Endothelial cell of umbilical vein (primary cell): ENCODE data around the gene ASPHD2. TPM values are rescaled to one million over a fixed set of nuclear protein-coding genes. Genes with fewer than 3 reads are reported as not detected.

Experiments used
- BruUV-seq: library from RNA; stranded (reverse); fragments of 400-500 nt; replicated peaks from 2 replicates; lab custom pipeline; 2021; lab: Mats Ljungman, UMichigan
- CTCF ChIA-PET: fragments of 300-600, 350-600 bp; sonication (Branson Sonifier 250); formaldehyde crosslinking; loops from one replicate; lab custom pipeline; 2021; ENCODE audit warnings: antibody characterized with exemption, inconsistent platforms; lab: Charles Lee
- POLR2A ChIA-PET: fragments of 300-600, 350-600 bp; sonication (Branson Sonifier 250); formaldehyde crosslinking; loops from one replicate; lab custom pipeline; 2021; ENCODE audit warnings: antibody characterized with exemption, inconsistent platforms; lab: Charles Lee
- DNase-seq: peaks from one replicate; pipeline ENCODE4 v3.0.0-alpha.2; 2011; ENCODE audit warnings: low read depth, low spot score
- FAIRE-seq: peaks from 2 replicates; lab custom pipeline; 2011; peaks lifted over from hg19 to GRCh38; lab: Jason Lieb, UNC
- H2AFZ ChIP-seq: 2 replicates; pipeline ENCODE4 v1.6.0; 2012; ENCODE audit warnings: low read depth, low read length, control low read depth, inconsistent platforms
- H3K27ac ChIP-seq: 2 replicates; pipeline ENCODE4 v1.5.1; 2011; ENCODE audit warnings: low read depth, mild to moderate bottlenecking, control low read depth, low read length, moderate library complexity; ENCODE audit not compliant: insufficient read depth
- H3K27me3 ChIP-seq, 2 experiments: 2 replicates each; pipeline versions ENCODE4 v1.6.0 to v1.6.1; 2011; ENCODE audit warnings: low read length in 2 of 2, mixed read lengths in 1 of 2; ENCODE audit not compliant: control insufficient read depth in 2 of 2, insufficient read depth in 2 of 2
- H3K36me3 ChIP-seq, 2 experiments: 2 replicates in 1 of 2; 3 replicates in 1 of 2; pipeline ENCODE4 v1.5.1; 2011; ENCODE audit warnings: low read length in 2 of 2, mild to moderate bottlenecking in 1 of 2, moderate library complexity in 1 of 2; ENCODE audit not compliant: control insufficient read depth in 2 of 2, insufficient read depth in 2 of 2; ENCODE audit errors: extremely low read depth in 1 of 2
- H3K4me1 ChIP-seq: 3 replicates; pipeline ENCODE4 v1.5.1; 2011; ENCODE audit warnings: mild to moderate bottlenecking, low read length; ENCODE audit not compliant: control insufficient read depth, insufficient read depth; ENCODE audit errors: extremely low read depth
- H3K4me2 ChIP-seq: 2 replicates; pipeline ENCODE4 v1.6.1; 2011; ENCODE audit warnings: low read length, control low read depth, mixed read lengths; ENCODE audit not compliant: insufficient read depth
- H3K4me3 ChIP-seq, 3 experiments: fragments of 200-600 bp in 1 of 3; sonication (generic), shearing (Covaris generic) in 1 of 3; replicated peaks in 1 of 3; 2 replicates each; pipeline ENCODE4 v1.5.1; 2011 to 2016; ENCODE audit warnings: control low read depth in 3 of 3, low read length in 3 of 3, mild to moderate bottlenecking in 2 of 3, inconsistent platforms in 1 of 3, low read depth in 1 of 3, moderate library complexity in 1 of 3; ENCODE audit not compliant: insufficient read depth in 1 of 3
- H3K79me2 ChIP-seq: 2 replicates; pipeline ENCODE4 v1.6.0; 2012; ENCODE audit warnings: low read length, inconsistent platforms; ENCODE audit not compliant: control insufficient read depth, insufficient read depth
- H3K9ac ChIP-seq: replicated peaks from 2 replicates; pipeline ENCODE3; 2011; ENCODE audit warnings: low read length, control low read depth; ENCODE audit not compliant: insufficient read depth; ENCODE audit errors: extremely low read depth
- H3K9me1 ChIP-seq: replicated peaks from 3 replicates; pipeline ENCODE4 v1.6.0; 2011; ENCODE audit warnings: mild to moderate bottlenecking, low read length; ENCODE audit not compliant: control insufficient read depth, insufficient read depth; ENCODE audit errors: extremely low read depth
- H3K9me3 ChIP-seq: replicated peaks from 2 replicates; pipeline ENCODE4 v1.5.1; 2012; ENCODE audit warnings: low read length, inconsistent platforms; ENCODE audit not compliant: control insufficient read depth, insufficient read depth
- H4K20me1 ChIP-seq: replicated peaks from 2 replicates; pipeline ENCODE3; 2011; ENCODE audit warnings: mild to moderate bottlenecking, low read length; ENCODE audit not compliant: control insufficient read depth, insufficient read depth; ENCODE audit errors: extremely low read depth
- CTCF ChIP-seq, 2 donors: IDR thresholded peaks; 1 replicate in 1 of 2; 2 replicates in 1 of 2; pipeline ENCODE4 v1.5.1; 2011; ENCODE audit warnings: low read length in 2 of 2, mild to moderate bottlenecking in 2 of 2, moderate library complexity in 2 of 2, control low read depth in 1 of 2, inconsistent platforms in 1 of 2, low read depth in 1 of 2; ENCODE audit not compliant: insufficient read depth in 1 of 2; ENCODE audit errors: extremely low read depth in 1 of 2
- EZH2 ChIP-seq: IDR thresholded peaks from 2 replicates; pipeline ENCODE4 v1.6.1; 2012; ENCODE audit warnings: borderline replicate concordance, low read depth, mild to moderate bottlenecking, moderate library complexity, low read length, inconsistent platforms; ENCODE audit not compliant: severe bottlenecking
- FOS ChIP-seq: IDR thresholded peaks from 2 replicates; pipeline ENCODE4 v1.6.1; 2011; ENCODE audit warnings: mild to moderate bottlenecking, low read length, moderate library complexity, borderline replicate concordance; ENCODE audit not compliant: insufficient read depth
- GATA2 ChIP-seq: IDR thresholded peaks from 2 replicates; pipeline ENCODE4 v1.7.0; 2011; ENCODE audit warnings: low read depth, mild to moderate bottlenecking, moderate library complexity, mixed read lengths, low read length; ENCODE audit not compliant: insufficient read length, insufficient read depth
- JUN ChIP-seq: IDR thresholded peaks from 2 replicates; pipeline ENCODE4 v1.6.1; 2011; ENCODE audit warnings: borderline replicate concordance, low read depth; ENCODE audit not compliant: insufficient read length, insufficient read depth
- MAX ChIP-seq: IDR thresholded peaks from 2 replicates; pipeline ENCODE4 v1.6.1; 2011; ENCODE audit not compliant: insufficient read depth, insufficient read length
- MYC ChIP-seq: IDR thresholded peaks from one replicate; pipeline ENCODE4 v1.6.1; 2011; ENCODE audit warnings: mild to moderate bottlenecking, low read depth, low read length
- POLR2A ChIP-seq: IDR thresholded peaks from 2 replicates; pipeline ENCODE4 v1.6.1; 2012; ENCODE audit warnings: low read depth, mild to moderate bottlenecking, control low read depth, low read length
- POLR2AphosphoS5 ChIP-seq: IDR thresholded peaks from 2 replicates; pipeline ENCODE4 v1.6.1; 2012; ENCODE audit warnings: low read depth, mild to moderate bottlenecking, control low read depth, low read length, moderate library complexity; ENCODE audit not compliant: insufficient read depth
- dilution Hi-C: fragments of 300-500 bp; cut with MboI; formaldehyde crosslinking; loops from one replicate; pipeline ENCODE4 v1.15.0; 2019; ENCODE audit warnings: low sequenced_read_pairs; ENCODE audit not compliant: extremely low pct_ligation_motif_present
- intact Hi-C: fragments of 100-400 bp; cut with micrococcal nuclease; formaldehyde crosslinking; loops from one replicate; pipeline ENCODE4 v1.10.0; 2022
- polyA plus RNA-seq, 4 experiments: library from polyadenylated mRNA; depleted of rRNA in 3 of 4; stranded (reverse) in 3 of 4; unstranded in 1 of 4; fragments of >200 nt; gene quantifications; 2 replicates each; pipeline versions ENCODE4 v1.2.1 to v1.2.3, GENCODE V29; 2011 to 2012; ENCODE audit warnings: missing spikeins in 1 of 4
- total RNA-seq: library from RNA; stranded (reverse); gene quantifications from 2 replicates; pipeline ENCODE4 v1.2.3, GENCODE V29; 2021

The ASPHD2 gene
- total and polyA plus RNA-seq, 2 donors (not counting 3 experiments of a cell fraction or from before 2014, with no cell fraction given) = 4.8 to 5.5 TPM

DNA sequence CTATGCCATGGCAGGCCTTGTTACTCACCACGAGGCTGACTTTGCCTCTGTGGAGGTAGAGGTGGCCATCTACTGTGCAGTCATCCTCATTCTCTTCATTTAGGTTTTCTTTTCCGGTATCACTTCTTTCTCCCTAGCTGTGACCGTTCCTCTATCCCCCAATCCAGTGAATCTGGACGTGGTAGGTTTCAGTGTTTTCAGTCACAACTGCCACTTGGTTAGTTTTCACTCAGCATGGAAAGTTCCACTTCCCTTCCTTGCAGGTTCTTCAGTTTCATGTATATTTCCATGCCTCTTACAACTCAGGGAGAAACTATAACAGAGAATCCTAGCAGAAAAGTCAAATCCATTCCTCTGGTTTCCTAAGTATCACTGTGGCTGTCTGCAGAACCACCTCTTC, 52.6 kb downstream of the ASPHD2 start:
- ChIA-PET CTCF (interaction anchor here (1.2 to 1.3 kb wide), 2 partner anchors 10 to 117 kb away, joined by 3 read pairs; no protein-coding TSS in a partner anchor), POLR2A (no interaction called here)
- H3K9ac ChIP-seq = no peak overlapping the region

More for the DNA sequence above, 52.6 kb downstream of the ASPHD2 start:
- Histone ChIP-seq H4K20me1 (no peaks in the 10 kb centered on the region), H3K27me3 (no peaks in the 10 kb centered on the region), H3K9me1 (no peaks in the 10 kb centered on the region), H3K79me2 (peaks cover 46% of the 10 kb centered on the region), H3K4me2 (no peak overlapping the region), H3K9me3 (no peaks in the 10 kb centered on the region), H3K4me3 (no peak overlapping the region), H3K4me1 (peaks cover 23% of the 10 kb centered on the region), H3K27ac (no peak overlapping the region), H2AFZ (no peak overlapping the region), H3K36me3 (peaks cover 5 to 8% of the 10 kb centered on the region in 2 experiments)
- dilution Hi-C loops (no loop called here), intact Hi-C loops (no loop called here)
- DNase-seq = no peak
- TF ChIP-seq EZH2 (no peak), GATA2 (no peak), CTCF (IDR thresholded peaks at IDR 0.05; ENCODE audit: extremely low read depth in 1 of 2, insufficient read depth in 1 of 2, low read depth in 1 of 2, low read length in 2 of 2) (no peak), FOS (no peak), POLR2AphosphoS5 (no peak), MYC (no peak), MAX (no peak), POLR2A (no peak), JUN (no peak)
- FAIRE-seq = no peak
- no TSS peak for BruUV-seq
